Heart left ventricle (tissue), 16 donors: ENCODE data around the gene SLC8B1. TPM values are rescaled to one million over a fixed set of nuclear protein-coding genes. Genes with fewer than 3 reads are reported as not detected.

Experiments
- ATAC-seq, 4 donors: fragments of 200-7000 bp; cut with Tn5 transposase; one replicate each; pipeline ENCODE4 v1.9.1; 2020 to 2022; ENCODE audit warnings: moderate library complexity in 4 of 4, mild to moderate bottlenecking in 3 of 4, moderate number of reproducible peaks in 1 of 4
- DNase-seq, 5 donors: peaks; one replicate each; pipeline ENCODE4 v3.0.0-alpha.2; 2020
- H3K27ac ChIP-seq, 12 donors: fragments of 200-600 bp; sonication (generic) in 4 of 12; one replicate each; pipeline versions ENCODE4 v1.5.0 to v1.8.0; 2016 to 2022; ENCODE audit warnings: mild to moderate bottlenecking in 2 of 12
- H3K27me3 ChIP-seq, 9 donors: fragments of 200-600 bp; sonication (generic) in 2 of 9; one replicate each; pipeline versions ENCODE4 v1.5.1 to v1.8.0; 2016 to 2022; ENCODE audit warnings: mild to moderate bottlenecking in 3 of 9
- H3K36me3 ChIP-seq, 9 donors: fragments of 200-600 bp; sonication (generic) in 2 of 9; one replicate each; pipeline versions ENCODE4 v1.5.0 to v1.8.0; 2018 to 2022; ENCODE audit warnings: mild to moderate bottlenecking in 2 of 9
- H3K4me1 ChIP-seq, 12 donors: fragments of 200-600 bp; sonication (generic) in 4 of 12; one replicate each; pipeline versions ENCODE4 v1.5.0 to v1.8.0; 2016 to 2022; ENCODE audit warnings: mild to moderate bottlenecking in 3 of 12
- H3K4me3 ChIP-seq, 12 donors: fragments of 200-600 bp; sonication (generic) in 4 of 12; one replicate each; pipeline versions ENCODE4 v1.5.0 to v1.8.0; 2017 to 2022; ENCODE audit warnings: mild to moderate bottlenecking in 9 of 12, moderate library complexity in 4 of 12
- H3K9me3 ChIP-seq, 12 donors: fragments of 200-600 bp; sonication (generic) in 4 of 12; one replicate each; pipeline versions ENCODE4 v1.5.0 to v1.8.0; 2016 to 2022; ENCODE audit warnings: mild to moderate bottlenecking in 1 of 12
- CTCF ChIP-seq, 12 donors: fragments of 200-600 bp; sonication (generic) in 4 of 12; IDR thresholded peaks; one replicate each; pipeline versions ENCODE4 v1.5.0 to v1.8.0; 2018 to 2022; ENCODE audit warnings: antibody characterized with exemption in 12 of 12, mild to moderate bottlenecking in 5 of 12
- POLR2A ChIP-seq, 2 donors: fragments of 450-650 bp; IDR thresholded peaks; one replicate each; pipeline ENCODE4 v1.6.1; 2017; ENCODE audit warnings: antibody characterized with exemption in 2 of 2, mild to moderate bottlenecking in 2 of 2, moderate library complexity in 2 of 2
- WGBS, 4 donors: extraction: QIAGEN DNeasy Blood & Tissue Kit in 2 of 4; methylation state at CpG; one replicate each; pipeline versions ENCODE4 v1.1.5 to v1.1.7; 2013 to 2018; 5-methylcytosine and 5-hydroxymethylcytosine counted together
- intact Hi-C, 10 donors: fragments of 100-400 bp; cut with DNase I; formaldehyde crosslinking; loops; one replicate each; pipeline versions ENCODE4 v1.11.1 to v1.14.2; 2022
- polyA plus RNA-seq, 2 donors: library from polyadenylated mRNA; stranded (reverse); fragments of 200-250 nt; gene quantifications; one replicate each; pipeline ENCODE4 v1.2.3, GENCODE V29; 2013
- total RNA-seq, 9 donors: library from RNA; depleted of rRNA in 2 of 9; stranded (reverse); fragments of >200 nt in 2 of 9; fragmentation: NEBNext Ultra II Directional in 3 of 9; extraction: Animal tissue kit (Norgen Biotek cat#: 25700) in 3 of 9; gene quantifications; one replicate each; pipeline versions ENCODE4 v1.1.0 to v1.2.4, GENCODE V29; 2016 to 2023
- donor health status: ischemic (EF 13 %, LVEDD 7.1; RV severe dilation, severe dysfunction).
- donor health status: healthy with polysubstance abuse.
- donor health status: DM: no; HTN: yes; CAD: no.
- donor health status: DM: no; HTN: no; CAD: no.
- donor health status: ischemic (EF 25% LVEDD 6.9; RV normal size, moderate dysfunction).
- donor health status: ischemic (EF 25% LVEDD 5.7; RV mildly dilated, moderate dysfunction).
- donor health status: healthy.
- donor health status: DM: yes; HTN: yes; CAD: no.
- donor health status: ischemic (EF 35%, LVEDD 5.7; RV mildly dilated, moderate dysfunction).
- donor health status: nonischemic (EF 11% LVEDD 7.7; RV severe dilation, severe dysfunction).
- donor health status: DM: yes; HTN: yes; CAD: no.
- donor health status: PGD.
- donor health status: ischemic (EF 29% LVEDD 5.4; RV normal size, mild dysfunction).
- donor health status: nonischemic (EF 23%, LVEDD 6.1; RV moderate dilation, normal function).

SLC8B1 gene
- total and polyA plus RNA-seq, 11 donors = 8.8 to 33.2 (median 11.1) TPM

- DNase-seq (no peak), ATAC-seq (no peak)
- Histone ChIP-seq H3K9me3 (no peaks in the 10 kb centered on the region), H3K27me3 (no peaks in the 10 kb centered on the region), H3K4me3 (no peak overlapping the region), H3K27ac (no peak overlapping the region), H3K4me1 (no peaks in the 10 kb centered on the region), H3K36me3 (no peaks in the 10 kb centered on the region)
- 81 to 88% (median 84%) methylated on average over 4 to 5 of the region's 5 CpGs for WGBS, 4 donors
- intact Hi-C loops = no loop called here
- no peak for TF ChIP-seq CTCF (IDR thresholded peaks at IDR 0.05)
- no peak for TF ChIP-seq POLR2A (IDR thresholded peaks at IDR 0.05)
Measured at GRCh38 chr12:113346353-113346752, 11.4 kb upstream of the SLC8B1 start.

- no peaks in the 10 kb centered on the region for H3K4me1 ChIP-seq
- no peak overlapping the region for H3K4me3 ChIP-seq
- WGBS, 4 donors = 92 to 96% (median 94%) methylated on average over 6 of the region's 6 CpGs
- DNase-seq (no peak), ATAC-seq (no peak)
- TF ChIP-seq POLR2A (IDR thresholded peaks at IDR 0.05) = no peak
- no peak for TF ChIP-seq CTCF (IDR thresholded peaks at IDR 0.05)
- H3K27ac ChIP-seq = no peak overlapping the region
- H3K27me3 ChIP-seq = no peaks in the 10 kb centered on the region
- H3K9me3 ChIP-seq = no peaks in the 10 kb centered on the region
- no peaks in the 10 kb centered on the region for H3K36me3 ChIP-seq
- intact Hi-C loops = no loop called here
Measured at GRCh38 chr12:113345318-113345717, 10.4 kb upstream of the SLC8B1 start.

- no peaks in the 10 kb centered on the region for H3K36me3 ChIP-seq
- 84 to 88% (median 87%) methylated on average over 6 of the region's 6 CpGs for WGBS, 4 donors
- no peak overlapping the region for H3K4me3 ChIP-seq
- peak in 1 of 4 donors; percentile 38 for ATAC-seq
- no peak overlapping the region for H3K27ac ChIP-seq
- H3K4me1 ChIP-seq = no peaks in the 10 kb centered on the region
- H3K27me3 ChIP-seq = no peaks in the 10 kb centered on the region
- intact Hi-C loops = no loop called here
- H3K9me3 ChIP-seq = no peaks in the 10 kb centered on the region
- TF ChIP-seq CTCF (IDR thresholded peaks at IDR 0.05) (no peak), POLR2A (IDR thresholded peaks at IDR 0.05) (no peak)
- no peak for DNase-seq
Measured at GRCh38 chr12:113341535-113341934, 6.6 kb upstream of the SLC8B1 start.

GRCh38 chr12:113340061-113340460, 5.2 kb upstream of the SLC8B1 start:
- no peak for TF ChIP-seq POLR2A (IDR thresholded peaks at IDR 0.05)
- TF ChIP-seq CTCF (IDR thresholded peaks at IDR 0.05) = no peak
- Histone ChIP-seq H3K36me3 (no peaks in the 10 kb centered on the region), H3K9me3 (no peaks in the 10 kb centered on the region), H3K4me3 (no peak overlapping the region), H3K27ac (no peak overlapping the region), H3K27me3 (no peaks in the 10 kb centered on the region), H3K4me1 (peaks cover 0 to 12% (median 3%) of the 10 kb centered on the region in 12 donors)
- WGBS, 4 donors = 76 to 80% (median 77%) methylated on average over 3 of the region's 3 CpGs
- ATAC-seq (no peak), DNase-seq (no peak)
- intact Hi-C loops = no loop called here
